Caco-2 (cell line): ENCODE results near the gene SPEG. TPM values are rescaled to one million over a fixed set of nuclear protein-coding genes. Genes with fewer than 3 reads are reported as not detected.

Experiments used
- BruUV-seq: library from RNA; stranded (reverse); fragments of 400-500 nt; replicated peaks from 2 replicates; lab custom pipeline; 2021; lab: Mats Ljungman, UMichigan
- CTCF ChIA-PET: fragments of 300-600 bp; sonication (Branson Sonifier 250); formaldehyde crosslinking; loops from one replicate; lab custom pipeline; 2022; ENCODE audit warnings: antibody characterized with exemption; lab: Charles Lee
- POLR2A ChIA-PET: fragments of 300-600 bp; sonication (Branson Sonifier 250); formaldehyde crosslinking; loops from one replicate; lab custom pipeline; 2022; ENCODE audit warnings: antibody characterized with exemption; lab: Charles Lee
- DNase-seq, 2 experiments: peaks; one replicate each; pipeline versions ENCODE4 v3.0.0 to v3.0.0-alpha.2; 2020 to 2022
- H3K27me3 ChIP-seq: replicated peaks from 2 replicates; pipeline ENCODE4 v1.6.0; 2011; ENCODE audit warnings: low read length; ENCODE audit not compliant: control insufficient read depth, insufficient read depth
- H3K36me3 ChIP-seq: 2 replicates; pipeline ENCODE4 v1.5.1; 2011; ENCODE audit warnings: low read length; ENCODE audit not compliant: control insufficient read depth, insufficient read depth
- H3K4me1 ChIP-seq: fragments of 250-450 bp; sonication (Bioruptor Pico); 2 replicates; pipeline ENCODE4 v1.5.1; 2020; ENCODE audit warnings: mild to moderate bottlenecking
- H3K4me3 ChIP-seq: 2 replicates; pipeline ENCODE4 v1.5.1; 2011; ENCODE audit warnings: low read depth, mild to moderate bottlenecking, control low read depth, low read length
- H3K9me3 ChIP-seq: fragments of 250-450 bp; sonication (Bioruptor Pico); 2 replicates; pipeline ENCODE4 v1.5.1; 2020; ENCODE audit warnings: mild to moderate bottlenecking, moderate library complexity
- H3K27ac Mint-ChIP-seq: one replicate; pipeline ENCODE4 v1.8.0; 2022; ENCODE audit warnings: mixed read lengths; ENCODE audit not compliant: unreplicated experiment
- H3K27me3 Mint-ChIP-seq: one replicate; pipeline ENCODE4 v1.8.0; 2022; ENCODE audit warnings: mixed read lengths; ENCODE audit not compliant: insufficient read depth, unreplicated experiment
- H3K36me3 Mint-ChIP-seq: one replicate; pipeline ENCODE4 v1.8.0; 2022; ENCODE audit warnings: mild to moderate bottlenecking, mixed read lengths; ENCODE audit not compliant: insufficient read depth, unreplicated experiment
- H3K4me1 Mint-ChIP-seq: one replicate; pipeline ENCODE4 v1.8.0; 2022; ENCODE audit warnings: low read depth, mixed read lengths; ENCODE audit not compliant: unreplicated experiment
- H3K4me3 Mint-ChIP-seq: one replicate; pipeline ENCODE4 v1.8.0; 2022; ENCODE audit warnings: mild to moderate bottlenecking, moderate library complexity, mixed read lengths; ENCODE audit not compliant: unreplicated experiment
- H3K9me3 Mint-ChIP-seq: one replicate; pipeline ENCODE4 v1.8.0; 2022; ENCODE audit warnings: mixed read lengths; ENCODE audit not compliant: unreplicated experiment
- CTCF ChIP-seq, 2 experiments: fragments of 200-600 bp in 1 of 2; IDR thresholded peaks; 1 replicate in 1 of 2; 2 replicates in 1 of 2; pipeline versions ENCODE4 v1.5.1 to v1.8.0; 2011 to 2022; ENCODE audit warnings: antibody characterized with exemption in 1 of 2, control low read depth in 1 of 2, inconsistent platforms in 1 of 2, low read depth in 1 of 2, low read length in 1 of 2, mild to moderate bottlenecking in 1 of 2, moderate library complexity in 1 of 2; ENCODE audit not compliant: insufficient read depth in 1 of 2, severe bottlenecking in 1 of 2, unreplicated experiment in 1 of 2
- intact Hi-C: fragments of 100-400 bp; cut with micrococcal nuclease; formaldehyde crosslinking; loops from one replicate; pipeline ENCODE4 v1.10.0; 2022; ENCODE audit not compliant: unreplicated experiment
- total RNA-seq: library from RNA; stranded (reverse); gene quantifications from 2 replicates; pipeline ENCODE4 v1.2.3, GENCODE V29; 2022

Gene SPEG
- total RNA-seq, 1 experiment from 2014 or later: 18.6 TPM

GRCh38 chr2:219472629-219473187 lies 38.1 kb downstream of the SPEG start:
- DNase-seq: no peak
- ChIA-PET POLR2A (interaction anchor here (0.5 kb wide), 1 partner anchor 26 kb away, joined by 3 read pairs; the partner anchor contains the start of gene GMPPA), CTCF (no interaction called here)
- intact Hi-C loops: no loop called here
- H3K27me3 ChIP-seq: no peaks in the 10 kb centered on the region
- H3K4me1 Mint-ChIP-seq: no peaks in the 10 kb centered on the region
- H3K4me1 ChIP-seq: no peaks in the 10 kb centered on the region
- BruUV-seq: no TSS peak
- no peaks in the 10 kb centered on the region for H3K9me3 Mint-ChIP-seq
- H3K36me3 ChIP-seq: no peaks in the 10 kb centered on the region
- no peaks in the 10 kb centered on the region for H3K27me3 Mint-ChIP-seq
- no peak overlapping the region for H3K27ac Mint-ChIP-seq
- H3K4me3 ChIP-seq: no peak overlapping the region
- H3K9me3 ChIP-seq: no peaks in the 10 kb centered on the region
- no peak for TF ChIP-seq CTCF (IDR thresholded peaks at IDR 0.05; ENCODE audit: insufficient read depth in 1 of 2, low read depth in 1 of 2, low read length in 1 of 2, severe bottlenecking in 1 of 2, unreplicated experiment in 1 of 2)
- H3K36me3 Mint-ChIP-seq: no peaks in the 10 kb centered on the region
- H3K4me3 Mint-ChIP-seq: no peak overlapping the region

GRCh38 chr2:219473511-219473910 lies 38.9 kb downstream of the SPEG start:
- H3K9me3 Mint-ChIP-seq: no peaks in the 10 kb centered on the region
- H3K9me3 ChIP-seq: no peaks in the 10 kb centered on the region
- no peaks in the 10 kb centered on the region for H3K36me3 ChIP-seq
- DNase-seq: no peak
- H3K4me3 ChIP-seq: no peak overlapping the region
- H3K4me1 ChIP-seq: no peaks in the 10 kb centered on the region
- no peaks in the 10 kb centered on the region for H3K4me1 Mint-ChIP-seq
- no peaks in the 10 kb centered on the region for H3K36me3 Mint-ChIP-seq
- intact Hi-C loops: no loop called here
- no peak overlapping the region for H3K4me3 Mint-ChIP-seq
- ChIA-PET CTCF (interaction anchor here (0.7 to 1.0 kb wide), 4 partner anchors 14 to 162 kb away, joined by 3 to 6 read pairs (median 5); no protein-coding TSS in a partner anchor), POLR2A (no interaction called here)
- no peaks in the 10 kb centered on the region for H3K27me3 ChIP-seq
- TF ChIP-seq CTCF (IDR thresholded peaks at IDR 0.05; ENCODE audit: insufficient read depth in 1 of 2, low read depth in 1 of 2, low read length in 1 of 2, severe bottlenecking in 1 of 2, unreplicated experiment in 1 of 2): no peak
- H3K27ac Mint-ChIP-seq: no peak overlapping the region
- no TSS peak for BruUV-seq
- no peaks in the 10 kb centered on the region for H3K27me3 Mint-ChIP-seq

- TF ChIP-seq CTCF (IDR thresholded peaks at IDR 0.05; ENCODE audit: insufficient read depth in 1 of 2, low read depth in 1 of 2, low read length in 1 of 2, severe bottlenecking in 1 of 2, unreplicated experiment in 1 of 2): no peak
- ChIA-PET CTCF (interaction anchor here (0.7 to 1.0 kb wide), 4 partner anchors 15 to 161 kb away, joined by 3 to 6 read pairs (median 5); no protein-coding TSS in a partner anchor), POLR2A (no interaction called here)
- intact Hi-C loops: no loop called here
- no peaks in the 10 kb centered on the region for H3K4me1 ChIP-seq
- Mint-ChIP-seq H3K4me3 (no peak overlapping the region), H3K4me1 (no peaks in the 10 kb centered on the region), H3K27me3 (no peaks in the 10 kb centered on the region), H3K36me3 (no peaks in the 10 kb centered on the region), H3K9me3 (no peaks in the 10 kb centered on the region), H3K27ac (no peak overlapping the region)
- H3K4me3 ChIP-seq: no peak overlapping the region
- DNase-seq: no peak
- no TSS peak for BruUV-seq
- no peaks in the 10 kb centered on the region for H3K36me3 ChIP-seq
- H3K9me3 ChIP-seq: no peaks in the 10 kb centered on the region
- no peaks in the 10 kb centered on the region for H3K27me3 ChIP-seq
Observed at GRCh38 chr2:219474285-219475060, 39.8 kb downstream of the SPEG start.
